Stimulated activated CD8-positive, alpha-beta memory T cell treated with anti-CD3 and anti-CD28 coated beads, Interleukin-7, amount 100 ng/mL, for 24 hours (primary cell): ENCODE measurements around the gene SMARCAL1.

ENCODE experiments used
- DNase-seq: peaks from one replicate; pipeline ENCODE4 v3.0.0-alpha.2; 2020; ENCODE audit warnings: low read depth

The SMARCAL1 gene

GRCh38 chr2:216428618-216429350 is 16.5 kb downstream of the SMARCAL1 start:
- no peak for DNase-seq

- DNase-seq = no peak
Measured at GRCh38 chr2:216429428-216429827, 17.1 kb downstream of the SMARCAL1 start.

DNA sequence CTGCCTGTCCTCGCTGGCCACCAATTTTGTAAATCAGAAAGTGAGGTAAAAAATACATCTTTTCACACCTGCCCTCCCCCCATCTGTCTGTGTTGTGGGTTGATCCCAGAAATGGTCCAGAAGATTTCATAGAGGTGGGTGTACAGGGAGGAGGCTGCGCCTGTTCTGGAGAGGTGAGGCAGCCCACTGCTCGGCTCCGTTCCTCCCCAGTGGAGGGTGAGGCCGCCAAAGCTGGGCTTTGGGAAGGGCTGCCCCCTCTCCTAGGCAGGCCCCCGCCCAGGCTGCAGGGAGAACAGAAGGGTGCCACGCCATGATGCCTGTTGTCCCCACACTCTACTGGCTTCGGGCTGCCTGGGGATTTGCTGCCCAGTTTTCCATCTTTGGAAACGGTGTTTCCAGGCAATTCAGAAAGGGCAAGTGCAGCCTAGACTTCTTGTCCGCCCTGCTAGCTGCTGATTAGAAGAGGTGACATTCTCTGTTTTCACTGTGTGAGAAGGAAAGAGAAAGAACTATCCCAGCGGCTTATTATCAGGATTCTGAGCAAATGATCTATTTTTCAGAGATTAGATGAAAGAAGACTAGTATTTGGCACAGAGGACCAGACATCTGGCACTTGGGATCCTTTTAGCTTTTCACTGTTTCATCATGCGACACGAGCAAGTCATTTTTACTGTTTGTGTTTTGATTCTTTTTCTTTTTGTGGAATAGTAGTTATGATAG is 18.7 kb downstream of the SMARCAL1 start:
- DNase-seq = no peak

DNA sequence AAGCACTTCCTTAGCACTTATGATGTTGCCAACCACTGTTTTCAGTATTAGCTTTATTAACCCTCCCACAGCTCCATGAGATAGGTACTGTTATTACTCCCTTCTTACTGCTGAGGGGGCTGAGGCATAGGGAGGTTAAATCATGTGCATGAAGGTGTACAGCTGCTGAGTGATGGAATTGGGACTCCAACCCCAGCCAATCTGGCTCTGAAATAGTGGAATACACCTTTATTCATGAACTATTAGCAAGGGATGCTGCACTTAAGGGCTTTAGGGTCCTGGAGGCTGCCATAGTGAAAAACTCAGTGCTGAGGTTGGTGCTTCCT is 19.2 kb downstream of the SMARCAL1 start:
- no peak for DNase-seq

DNA sequence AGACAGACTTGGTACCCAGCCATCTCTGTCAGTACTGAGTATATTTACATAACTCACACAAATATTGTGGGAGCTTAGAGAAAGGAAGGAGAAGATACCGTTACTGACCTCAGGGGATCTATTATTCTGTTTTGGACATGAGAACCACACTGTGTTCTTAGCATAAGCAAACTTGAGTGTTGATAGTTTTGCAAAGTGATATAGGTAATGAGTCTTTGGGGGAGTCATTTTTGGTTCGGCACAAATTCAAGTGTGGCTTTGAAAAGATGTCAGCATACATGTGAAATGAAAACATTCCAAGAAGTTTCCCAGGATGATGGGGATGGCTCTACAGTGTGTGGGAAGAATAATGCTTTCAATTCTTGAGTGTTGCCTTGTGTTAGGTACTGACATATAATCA is 24.1 kb downstream of the SMARCAL1 start:
- DNase-seq = no peak

DNA sequence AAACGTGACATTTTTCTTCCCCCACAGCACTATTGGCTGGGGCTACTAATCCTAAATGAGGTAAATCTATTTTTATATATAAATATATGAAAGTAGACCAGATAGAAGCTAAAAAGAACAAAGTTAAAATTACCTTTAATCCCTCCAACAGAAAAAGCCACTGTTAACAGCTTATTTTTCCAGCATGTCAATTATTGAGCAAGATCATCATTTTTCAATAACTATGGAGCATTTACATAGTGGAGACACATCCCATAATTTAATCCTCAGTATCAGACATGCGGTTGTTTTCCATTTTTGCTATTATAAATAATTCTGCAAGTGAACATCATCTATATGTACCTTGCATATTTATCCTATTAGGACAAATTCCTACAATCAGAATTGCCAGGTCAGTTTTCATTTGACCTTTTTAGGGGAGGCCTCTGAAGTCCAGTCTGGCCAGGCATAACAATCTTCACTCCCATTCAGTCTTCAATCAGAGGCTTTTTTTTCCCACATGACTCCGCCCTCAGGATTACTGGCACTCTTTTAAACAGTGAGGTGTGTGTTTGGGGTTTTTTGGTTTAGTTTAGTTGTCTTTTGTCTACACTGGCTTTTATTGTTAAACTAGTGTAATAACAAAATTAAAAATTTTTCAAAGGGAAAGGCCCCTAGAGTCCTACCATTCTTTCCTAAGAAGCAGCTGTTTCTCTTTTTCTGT is 29.2 kb downstream of the SMARCAL1 start:
- no peak for DNase-seq

- no peak for DNase-seq
Measured at GRCh38 chr2:216445501-216445900, 33.2 kb downstream of the SMARCAL1 start.

GRCh38 chr2:216446343-216446742 is 34.1 kb downstream of the SMARCAL1 start:
- no peak for DNase-seq

- no peak for DNase-seq
Measured at GRCh38 chr2:216447293-216447692, 35.0 kb downstream of the SMARCAL1 start.

- no peak for DNase-seq
Measured at GRCh38 chr2:216448829-216449228, 36.5 kb downstream of the SMARCAL1 start.

GRCh38 chr2:216450346-216450745 is 38.1 kb downstream of the SMARCAL1 start:
- DNase-seq = no peak

- DNase-seq = no peak
Measured at GRCh38 chr2:216450784-216451183, 38.5 kb downstream of the SMARCAL1 start.

DNA sequence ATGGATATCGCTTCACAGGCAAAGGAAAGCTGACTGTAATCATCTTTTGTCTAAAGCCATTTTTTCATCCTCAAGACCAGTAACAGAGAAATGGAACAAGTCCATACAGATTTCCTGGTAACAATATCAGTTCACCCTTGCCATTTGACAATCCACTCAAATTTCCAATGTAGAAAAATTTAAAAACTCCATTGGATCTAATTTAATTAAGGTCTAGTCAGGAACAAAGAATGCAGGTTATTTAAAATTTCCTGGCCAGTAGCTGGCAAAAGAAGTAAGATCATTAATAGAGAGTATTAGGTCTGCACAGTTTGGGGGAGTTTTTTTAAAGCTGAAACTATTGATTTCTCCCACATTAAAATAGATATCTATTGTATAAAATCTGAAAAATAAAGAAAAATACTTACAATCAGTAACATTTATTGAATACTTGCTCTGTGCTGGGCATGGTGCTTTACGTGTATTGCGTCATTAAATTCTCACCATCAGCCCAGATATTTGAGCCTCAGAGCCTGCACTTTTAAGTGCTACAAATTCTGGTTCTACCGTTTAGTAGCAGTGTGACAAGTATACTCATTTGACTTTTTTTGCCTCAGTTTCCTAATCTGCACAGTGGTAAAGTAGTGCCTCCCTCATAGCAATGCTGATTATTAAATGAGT is 41.8 kb downstream of the SMARCAL1 start:
- DNase-seq = no peak

DNA sequence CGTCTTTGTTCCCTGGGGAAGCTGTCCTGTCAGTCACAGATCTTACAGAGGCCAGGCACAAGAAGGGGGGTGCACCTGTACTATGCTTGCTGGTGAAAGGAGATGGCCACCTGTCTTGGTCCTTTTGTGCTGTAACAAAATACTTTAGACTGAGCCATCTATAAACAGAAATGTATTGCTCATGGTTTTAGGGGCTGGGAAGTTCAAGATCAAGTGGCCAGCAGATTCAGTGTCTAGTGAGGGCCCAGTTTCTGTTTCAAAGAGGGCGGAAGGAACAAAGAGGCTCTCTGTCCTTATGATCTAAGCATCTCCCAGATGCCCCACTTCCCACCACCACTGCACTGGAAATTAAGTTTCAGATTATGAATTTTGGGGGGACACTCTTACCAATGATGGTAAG is 50.9 kb downstream of the SMARCAL1 start:
- no peak for DNase-seq

DNA sequence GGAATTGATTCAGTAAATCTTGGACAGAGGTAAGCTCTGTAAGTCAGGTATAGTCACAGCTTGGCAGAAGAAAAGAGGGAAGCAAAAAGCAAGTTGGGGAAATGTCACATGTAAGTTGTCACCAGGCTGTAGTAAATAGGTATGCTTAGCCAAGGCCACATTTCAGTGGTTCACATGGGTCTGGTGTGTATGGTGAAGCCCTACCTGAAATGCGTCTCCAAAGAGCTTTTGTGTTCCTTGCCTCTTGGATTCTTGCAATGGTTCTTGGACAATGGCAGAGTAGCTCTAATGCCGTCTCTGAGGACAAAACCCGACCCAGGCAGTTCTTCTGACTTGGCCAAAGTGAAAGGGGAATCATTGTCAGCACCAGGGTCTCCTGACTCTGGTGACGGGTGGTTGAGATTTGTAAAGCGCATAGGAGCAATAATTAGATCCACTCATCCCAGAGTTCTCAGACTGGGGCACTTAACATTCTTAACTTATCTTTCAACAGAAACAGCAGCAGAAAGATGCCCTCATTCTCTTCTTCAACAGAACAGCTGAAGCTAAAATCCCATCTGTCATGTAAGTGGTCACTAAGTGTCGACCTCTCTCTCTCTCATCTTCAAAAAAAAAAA is 51.9 kb downstream of the SMARCAL1 start:
- DNase-seq = no peak

- DNase-seq = no peak
Measured at GRCh38 chr2:216465579-216466195, 53.4 kb downstream of the SMARCAL1 start.

GRCh38 chr2:216467845-216468244 is 55.6 kb downstream of the SMARCAL1 start:
- DNase-seq = no peak

- DNase-seq = no peak
Measured at GRCh38 chr2:216469661-216470060, 57.4 kb downstream of the SMARCAL1 start.

GRCh38 chr2:216473187-216473586 is 60.9 kb downstream of the SMARCAL1 start:
- no peak for DNase-seq

DNA sequence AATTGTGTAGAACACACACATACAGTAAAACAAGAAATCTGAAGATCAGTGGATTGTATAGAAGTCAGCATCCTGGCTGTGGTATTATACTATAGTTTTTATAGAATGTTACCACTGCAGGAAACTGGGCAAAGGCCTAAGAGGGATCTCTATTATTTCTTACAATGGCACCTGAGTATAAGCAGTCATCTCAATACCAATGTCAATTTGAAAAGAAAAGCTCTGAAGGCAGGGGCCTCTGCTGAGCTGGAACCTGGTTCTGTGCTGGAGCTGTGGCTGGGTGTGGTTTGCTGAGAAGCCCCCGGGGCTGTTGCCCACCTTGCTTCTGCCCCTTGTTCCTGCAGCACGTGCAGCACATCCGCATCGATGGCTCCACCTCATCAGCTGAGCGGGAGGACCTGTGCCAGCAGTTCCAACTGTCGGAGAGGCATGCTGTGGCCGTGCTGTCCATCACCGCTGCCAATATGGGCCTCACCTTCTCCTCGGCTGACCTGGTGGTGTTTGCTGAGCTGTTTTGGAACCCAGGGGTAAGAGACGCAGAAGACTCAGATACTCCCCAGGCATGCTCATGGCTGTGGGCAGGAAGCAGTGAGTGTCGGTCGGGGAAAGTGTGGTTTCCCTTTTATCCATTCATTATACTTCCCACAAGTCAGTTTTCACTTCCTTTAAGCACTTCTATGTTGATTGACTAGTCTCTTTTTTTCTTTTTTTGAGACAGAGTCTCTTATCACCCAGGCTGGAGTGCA is 62.8 kb downstream of the SMARCAL1 start:
- DNase-seq = no peak

- DNase-seq = no peak
Measured at GRCh38 chr2:216475767-216476166, 63.5 kb downstream of the SMARCAL1 start.
